GM19238 (cell line): ENCODE measurements around the gene BBLN.

ENCODE experiments used
- DNase-seq: peaks from one replicate; pipeline ENCODE4 v3.0.0; 2011; ENCODE audit warnings: low spot score; ENCODE audit not compliant: insufficient read length

The BBLN gene

DNA sequence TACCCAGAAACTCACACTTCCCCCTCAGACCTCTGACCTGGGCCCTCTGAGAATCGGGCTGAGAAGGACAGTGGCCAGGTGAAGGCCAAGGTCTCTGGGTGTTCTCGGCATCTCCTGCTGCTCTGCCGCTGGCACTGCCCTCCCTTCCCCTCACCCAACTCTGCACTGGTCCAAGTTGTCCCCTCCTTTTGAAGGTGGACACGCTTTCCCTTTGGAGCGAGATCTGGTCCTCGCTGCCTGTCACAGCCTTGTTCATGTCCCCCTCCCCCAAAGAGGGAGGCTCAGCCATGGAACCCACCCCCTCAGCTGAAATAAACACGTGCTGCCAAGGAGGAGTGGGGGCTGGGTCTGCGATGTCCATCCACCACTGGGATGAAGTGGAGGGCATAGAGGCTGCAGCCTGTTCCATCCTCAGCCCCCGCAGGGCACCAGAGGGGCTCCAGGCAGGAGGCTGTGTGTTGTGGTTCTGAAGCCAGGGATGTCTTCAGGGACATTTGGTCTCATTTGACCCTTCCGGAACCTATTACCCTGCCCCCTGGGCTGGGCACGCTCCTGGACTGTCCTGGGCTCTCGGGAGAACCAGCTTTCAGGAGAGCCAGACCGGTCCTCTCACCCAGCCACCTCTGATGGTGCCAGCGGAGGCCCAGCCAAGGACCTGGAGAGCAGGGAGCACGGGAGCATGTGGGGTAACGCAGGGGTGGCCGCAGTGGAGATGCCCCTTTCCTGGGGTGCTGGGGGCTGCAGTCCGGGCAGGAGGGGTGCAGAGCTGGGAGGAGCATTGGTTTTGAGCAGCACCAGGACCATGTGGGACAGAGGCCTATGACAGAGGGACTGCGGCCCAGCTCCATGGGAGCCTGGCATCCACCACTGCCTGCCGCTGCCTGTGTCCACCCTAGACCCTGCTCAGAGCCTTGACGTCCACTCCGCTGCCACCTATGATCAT is 15.6 kb upstream of the BBLN start:
- no peak for DNase-seq

DNA sequence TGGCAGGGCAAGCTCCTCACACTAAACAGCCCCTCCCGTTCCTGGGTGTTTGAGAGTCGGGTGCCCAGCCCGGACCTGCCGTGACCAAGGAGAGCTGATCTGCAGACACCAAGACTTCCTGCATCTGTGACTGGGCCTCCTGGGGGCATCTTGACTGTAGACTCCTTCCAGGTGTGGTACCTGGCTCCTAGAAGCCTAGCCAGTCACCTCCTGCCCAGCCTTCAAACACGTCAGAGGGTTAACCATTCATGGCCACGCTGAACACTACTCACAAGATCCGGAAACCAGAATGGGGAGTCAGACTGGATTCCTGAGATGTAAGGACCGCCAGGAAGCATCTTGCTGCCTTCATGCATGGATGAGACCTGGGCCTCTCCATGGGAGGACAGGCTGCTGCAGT is 14.5 kb upstream of the BBLN start:
- no peak for DNase-seq

DNA sequence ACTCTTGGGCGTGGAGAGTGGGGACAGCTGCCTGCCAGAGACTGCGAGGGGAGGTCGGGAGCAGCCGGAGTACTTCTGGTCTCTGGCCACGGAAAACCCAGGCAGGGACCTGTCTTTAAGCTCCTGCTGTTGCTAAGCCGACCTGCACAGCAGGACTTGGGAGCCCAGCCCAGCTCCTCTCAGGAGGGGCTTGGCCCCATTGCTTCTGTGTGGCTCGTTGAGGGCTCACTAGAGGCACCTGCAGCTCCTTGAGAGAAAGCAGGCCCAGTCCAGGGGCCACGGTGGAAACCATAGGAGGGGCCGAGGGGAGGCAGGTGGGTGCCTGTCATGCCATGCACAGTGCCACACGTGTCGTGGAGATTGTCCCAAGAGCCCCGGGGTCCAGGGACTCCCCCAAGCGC is 14.1 kb upstream of the BBLN start:
- no peak for DNase-seq

DNA sequence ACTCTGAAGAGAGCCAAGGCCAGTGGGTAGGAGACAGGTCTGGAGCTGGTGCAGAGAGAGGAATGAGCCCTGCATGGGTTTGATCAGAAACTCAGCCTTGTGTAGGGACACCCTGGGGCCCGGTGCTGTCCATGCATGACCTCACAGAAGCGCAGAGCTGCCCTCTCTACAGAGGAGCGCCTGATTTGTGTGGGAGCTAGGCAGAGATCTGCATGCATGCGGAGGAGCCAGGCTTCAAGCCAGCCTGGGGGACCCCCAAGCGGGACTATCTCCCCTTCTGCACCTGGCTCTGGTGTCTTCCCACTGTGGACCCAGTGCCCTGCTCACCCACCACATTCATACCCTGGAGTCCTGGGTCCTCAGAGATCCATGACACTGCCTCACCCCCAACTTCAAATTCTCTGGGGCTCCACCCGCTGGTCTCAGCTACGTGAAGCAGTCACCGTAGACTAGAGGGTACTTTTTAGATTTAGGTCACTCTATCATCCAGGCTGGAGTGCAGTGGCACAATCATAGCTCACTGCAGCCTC is 13.4 kb upstream of the BBLN start:
- DNase-seq = no peak

DNA sequence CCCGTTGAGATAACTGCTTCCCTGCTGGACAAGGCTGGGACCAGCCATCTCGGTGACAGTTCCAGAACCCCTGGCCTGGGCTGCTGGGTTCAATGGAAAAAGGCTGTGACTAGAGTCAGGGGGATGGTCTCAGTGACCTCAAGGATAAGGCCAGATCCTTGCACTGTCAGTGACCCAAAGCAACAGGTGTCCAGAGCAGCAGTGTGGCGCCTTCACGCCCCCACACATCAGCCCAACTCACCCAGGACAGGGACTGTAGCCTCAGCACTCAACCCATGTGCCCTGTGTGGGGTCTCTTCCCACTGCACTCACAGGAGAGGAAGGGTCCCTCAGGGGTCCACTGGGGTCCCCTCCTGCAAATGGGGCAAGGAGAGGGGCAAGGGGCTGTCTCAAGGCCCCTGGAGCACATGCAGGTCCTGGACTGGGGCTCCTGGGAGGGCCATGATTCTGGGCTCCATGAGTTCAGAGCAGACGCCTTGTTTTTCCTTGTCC is 11.5 kb upstream of the BBLN start:
- no peak for DNase-seq

DNA sequence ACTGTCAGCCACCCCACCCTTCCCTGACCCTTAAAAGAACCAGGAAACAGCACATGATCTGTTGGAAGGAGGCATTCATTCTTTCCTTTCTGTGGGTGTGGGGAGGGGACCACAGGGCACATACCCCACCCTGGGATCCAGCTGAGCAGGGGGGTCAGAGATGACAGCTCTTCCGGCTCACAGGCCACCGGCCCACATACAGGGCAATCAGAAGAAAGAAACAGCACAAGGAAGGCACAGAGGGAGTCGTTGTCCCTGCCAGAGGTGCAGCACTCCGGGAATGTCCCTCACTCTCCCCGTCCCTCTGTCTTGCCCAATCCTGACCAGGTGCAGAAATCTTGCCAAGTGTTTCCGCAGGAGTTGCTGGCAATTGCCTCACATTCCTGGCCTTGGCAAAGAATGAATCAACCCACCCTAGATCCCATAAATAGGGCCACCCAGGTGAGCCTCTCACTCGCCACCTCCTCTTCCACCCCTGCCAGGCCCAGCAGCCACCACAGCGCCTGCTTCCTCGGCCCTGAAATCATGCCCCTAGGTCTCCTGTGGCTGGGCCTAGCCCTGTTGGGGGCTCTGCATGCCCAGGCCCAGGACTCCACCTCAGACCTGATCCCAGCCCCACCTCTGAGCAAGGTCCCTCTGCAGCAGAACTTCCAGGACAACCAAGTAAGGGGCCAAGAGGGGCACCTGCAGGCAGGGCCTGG is 10.9 kb upstream of the BBLN start, which contains the start of gene LCN2:
TSS of gene LCN2 (plus strand) at position 453 of the 701 bp plus-strand sequence. CDS start at position 526, 73 bp downstream.
- DNase-seq = no peak

DNA sequence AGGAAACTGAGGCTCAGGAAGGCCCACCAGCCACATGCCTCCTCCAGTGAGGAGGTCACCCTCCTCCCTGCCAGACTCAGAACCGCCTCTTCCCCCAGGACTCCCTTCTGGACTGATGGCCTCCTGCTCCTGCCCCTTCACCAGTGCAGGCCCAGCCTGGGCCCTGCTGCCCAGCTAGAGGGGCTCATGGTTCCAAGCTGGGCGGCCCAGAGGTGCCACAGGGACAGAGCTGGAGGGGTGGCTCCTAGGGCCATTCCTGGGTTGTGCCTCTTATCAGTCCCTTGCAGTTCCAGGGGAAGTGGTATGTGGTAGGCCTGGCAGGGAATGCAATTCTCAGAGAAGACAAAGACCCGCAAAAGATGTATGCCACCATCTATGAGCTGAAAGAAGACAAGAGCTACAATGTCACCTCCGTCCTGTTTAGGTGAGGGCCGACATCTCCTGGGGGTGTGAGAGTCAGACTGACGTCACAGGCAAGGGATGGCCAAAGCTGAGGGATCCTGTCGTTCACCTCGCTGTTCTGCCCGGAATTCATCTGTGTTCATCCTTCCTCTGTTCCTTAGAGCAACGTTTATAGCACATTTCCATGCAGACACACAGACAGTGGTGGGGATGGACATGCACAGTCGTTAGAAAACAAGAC is 10.0 kb upstream of the BBLN start:
- DNase-seq = no peak

DNA sequence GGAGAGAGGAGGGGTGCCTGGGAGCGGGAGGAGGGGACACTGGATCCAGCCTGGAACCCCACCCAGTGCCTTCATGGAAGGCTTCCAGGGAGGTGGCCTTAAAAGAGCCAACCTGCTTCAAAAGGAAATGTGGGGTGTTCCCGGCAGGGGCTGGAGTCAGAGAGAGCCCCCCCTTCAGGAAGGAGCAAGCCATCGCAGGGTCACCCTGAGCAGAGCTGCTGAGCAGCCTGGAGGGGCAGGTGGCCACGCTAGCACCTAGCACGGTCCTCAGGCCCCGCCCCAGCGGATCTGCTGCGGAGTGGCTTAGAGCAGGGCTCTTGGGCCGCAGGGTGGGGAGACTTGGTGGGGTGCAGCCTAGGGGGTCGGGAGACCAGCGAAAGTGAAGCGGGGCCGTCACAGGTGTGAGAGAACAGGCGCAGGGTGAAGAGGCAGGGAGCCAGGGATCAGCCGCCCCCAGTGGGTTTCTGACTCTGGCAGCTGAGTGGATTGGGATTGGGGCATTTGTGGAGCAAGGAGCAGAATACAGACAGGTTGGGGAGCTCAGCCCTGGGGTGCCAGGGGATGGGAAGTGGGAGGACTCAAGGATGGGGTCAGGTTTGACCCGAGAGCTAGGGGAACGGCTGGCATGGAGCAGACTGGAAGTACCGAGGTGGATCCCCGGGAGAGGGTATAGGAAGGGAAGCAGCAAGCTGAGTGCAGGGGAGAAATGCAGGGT is 9.3 kb upstream of the BBLN start:
- DNase-seq = no peak

DNA sequence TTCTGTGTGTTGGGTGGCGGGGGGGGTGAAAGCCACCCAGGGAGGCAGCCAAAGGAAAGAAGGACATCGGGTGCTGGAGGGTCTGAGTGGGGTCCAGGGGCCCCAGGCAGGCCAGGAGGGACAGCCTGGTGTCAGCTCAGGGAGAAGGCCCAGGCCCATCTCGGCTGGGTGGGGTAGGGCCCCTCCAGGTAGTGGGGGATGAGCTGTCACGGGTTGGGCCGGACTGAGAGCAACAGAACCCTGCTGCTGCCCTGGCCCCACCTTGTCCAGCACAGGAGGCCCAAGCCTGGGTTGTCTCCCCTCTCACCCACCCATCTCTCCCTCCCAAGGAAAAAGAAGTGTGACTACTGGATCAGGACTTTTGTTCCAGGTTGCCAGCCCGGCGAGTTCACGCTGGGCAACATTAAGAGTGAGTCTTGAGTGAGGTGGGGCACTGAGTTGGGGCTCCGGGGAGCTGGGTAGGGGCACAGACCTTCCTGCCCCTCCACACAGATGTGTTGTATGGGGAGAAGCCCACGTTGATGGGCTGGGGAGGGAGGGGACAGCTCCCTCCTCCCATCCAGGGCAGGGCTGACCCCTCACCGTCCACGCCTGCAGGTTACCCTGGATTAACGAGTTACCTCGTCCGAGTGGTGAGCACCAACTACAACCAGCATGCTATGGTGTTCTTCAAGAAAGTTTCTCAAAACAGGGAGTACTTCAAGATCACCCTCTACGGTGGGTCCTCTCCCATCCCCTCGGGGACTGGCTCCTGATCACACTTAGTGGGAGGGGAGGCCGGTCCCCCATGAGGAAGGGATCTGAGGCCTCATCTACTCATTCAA is 8.5 kb upstream of the BBLN start:
- DNase-seq = no peak

DNA sequence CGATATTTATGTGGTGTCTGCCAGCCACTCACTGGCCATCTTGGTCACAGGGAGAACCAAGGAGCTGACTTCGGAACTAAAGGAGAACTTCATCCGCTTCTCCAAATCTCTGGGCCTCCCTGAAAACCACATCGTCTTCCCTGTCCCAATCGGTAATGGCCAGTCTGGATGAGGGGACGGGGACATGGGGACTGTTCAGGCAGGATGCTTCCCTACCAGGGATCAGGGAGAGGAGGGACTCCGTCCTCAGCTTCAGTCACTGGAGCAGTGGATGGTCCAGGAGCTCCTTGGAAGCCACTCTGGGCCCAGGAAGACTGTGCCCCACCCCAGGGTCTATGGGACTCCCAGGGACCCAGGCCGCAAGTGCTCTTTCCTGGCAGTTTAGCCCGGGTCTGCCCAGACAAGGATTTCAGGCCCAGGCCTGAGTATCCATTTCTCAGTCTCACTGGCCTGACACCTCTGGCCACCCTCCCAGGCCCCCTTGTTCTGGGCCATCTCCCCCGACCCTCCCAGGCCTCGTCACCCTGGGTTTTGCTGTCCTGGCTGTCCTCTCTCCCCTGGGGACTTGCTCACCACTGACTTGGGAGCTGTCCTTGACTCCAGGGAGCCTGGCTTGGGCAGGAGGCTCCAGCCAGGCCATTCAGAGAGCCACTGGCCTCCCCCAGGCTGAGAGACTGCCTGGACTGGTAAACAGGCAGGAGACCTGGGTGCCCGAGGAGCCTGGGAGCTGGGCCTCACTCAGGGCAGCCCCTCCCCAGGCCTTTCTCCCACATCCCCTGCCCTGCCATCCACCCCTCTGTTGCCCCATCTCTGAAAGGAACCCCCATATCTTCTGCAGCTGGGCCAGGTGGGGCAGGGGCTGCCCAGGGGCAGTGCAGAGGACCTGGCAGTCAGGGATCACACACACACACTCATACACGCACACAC is 7.7 kb upstream of the BBLN start:
- DNase-seq = no peak

DNA sequence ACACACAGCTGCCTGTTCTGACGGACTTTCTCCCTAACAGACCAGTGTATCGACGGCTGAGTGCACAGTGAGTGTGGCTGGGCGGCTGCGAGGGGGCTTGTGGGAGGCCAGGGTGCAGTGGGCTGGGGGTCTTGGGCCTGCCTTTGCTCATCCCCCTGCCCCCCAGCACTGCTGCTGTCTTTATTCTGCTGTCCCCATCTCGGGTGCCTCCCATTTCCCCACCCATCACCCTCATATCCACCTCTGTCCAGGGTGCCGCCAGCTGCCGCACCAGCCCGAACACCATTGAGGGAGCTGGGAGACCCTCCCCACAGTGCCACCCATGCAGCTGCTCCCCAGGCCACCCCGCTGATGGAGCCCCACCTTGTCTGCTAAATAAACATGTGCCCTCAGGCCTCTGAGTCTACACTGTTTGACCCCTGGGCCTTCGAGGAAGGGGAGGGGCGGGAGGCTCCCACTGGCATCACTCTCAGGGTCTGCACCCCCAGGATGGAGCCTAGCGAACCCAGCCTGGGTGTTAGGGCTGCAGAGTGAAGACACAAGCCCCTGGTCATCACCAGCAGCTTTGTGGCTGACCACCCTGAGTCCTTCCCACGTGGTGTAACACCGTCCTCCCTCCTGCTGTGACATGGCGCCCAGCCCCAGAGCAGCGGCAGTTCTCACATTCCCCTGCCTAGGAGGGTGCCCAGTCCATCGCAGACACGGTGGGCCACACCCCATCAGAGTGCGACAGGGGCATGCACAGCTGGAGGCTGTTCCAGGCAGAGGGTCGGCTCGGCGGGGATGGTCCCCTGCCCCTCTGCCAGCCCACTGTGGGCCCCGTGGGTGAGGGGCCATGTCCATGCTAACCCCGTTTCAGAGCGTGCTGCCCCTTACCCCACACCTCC is 6.8 kb upstream of the BBLN start:
- DNase-seq = no peak

DNA sequence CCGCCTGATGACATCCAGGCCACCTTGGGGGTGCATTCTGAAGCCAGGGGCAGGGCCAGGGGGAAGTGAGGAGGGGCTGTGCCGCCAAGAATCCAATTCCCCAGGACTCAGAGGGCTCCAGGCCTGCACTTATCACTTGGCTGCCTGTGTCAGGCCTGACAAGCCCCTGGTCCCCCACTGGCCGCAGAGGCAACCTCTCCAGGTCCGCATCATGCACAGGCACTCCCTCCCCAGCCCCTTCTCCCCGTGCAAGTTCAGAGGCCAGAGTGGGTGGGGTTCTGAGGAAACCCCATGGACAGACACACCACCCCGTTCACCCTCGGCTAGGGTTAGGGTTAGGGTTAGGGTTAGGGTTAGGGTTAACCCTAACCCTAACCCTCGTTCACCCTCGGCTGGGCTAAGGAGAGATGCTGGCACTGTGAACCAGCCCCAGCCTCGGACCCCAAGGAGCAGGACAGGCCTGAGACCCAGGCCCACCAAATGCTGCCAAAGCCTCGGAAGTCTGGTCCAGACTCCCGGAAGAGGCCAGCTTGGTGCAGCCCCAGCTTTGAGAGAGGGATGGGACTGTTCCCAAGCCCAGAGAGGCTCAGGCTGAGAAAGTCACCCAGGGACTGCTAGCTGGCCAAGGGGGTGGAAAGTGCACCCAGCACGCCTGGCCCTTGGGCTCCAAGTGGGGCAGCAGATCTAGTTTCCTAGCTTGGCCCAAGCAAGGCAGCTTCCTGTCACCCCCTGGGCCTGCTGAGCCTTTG is 5.9 kb upstream of the BBLN start:
- no peak for DNase-seq

DNA sequence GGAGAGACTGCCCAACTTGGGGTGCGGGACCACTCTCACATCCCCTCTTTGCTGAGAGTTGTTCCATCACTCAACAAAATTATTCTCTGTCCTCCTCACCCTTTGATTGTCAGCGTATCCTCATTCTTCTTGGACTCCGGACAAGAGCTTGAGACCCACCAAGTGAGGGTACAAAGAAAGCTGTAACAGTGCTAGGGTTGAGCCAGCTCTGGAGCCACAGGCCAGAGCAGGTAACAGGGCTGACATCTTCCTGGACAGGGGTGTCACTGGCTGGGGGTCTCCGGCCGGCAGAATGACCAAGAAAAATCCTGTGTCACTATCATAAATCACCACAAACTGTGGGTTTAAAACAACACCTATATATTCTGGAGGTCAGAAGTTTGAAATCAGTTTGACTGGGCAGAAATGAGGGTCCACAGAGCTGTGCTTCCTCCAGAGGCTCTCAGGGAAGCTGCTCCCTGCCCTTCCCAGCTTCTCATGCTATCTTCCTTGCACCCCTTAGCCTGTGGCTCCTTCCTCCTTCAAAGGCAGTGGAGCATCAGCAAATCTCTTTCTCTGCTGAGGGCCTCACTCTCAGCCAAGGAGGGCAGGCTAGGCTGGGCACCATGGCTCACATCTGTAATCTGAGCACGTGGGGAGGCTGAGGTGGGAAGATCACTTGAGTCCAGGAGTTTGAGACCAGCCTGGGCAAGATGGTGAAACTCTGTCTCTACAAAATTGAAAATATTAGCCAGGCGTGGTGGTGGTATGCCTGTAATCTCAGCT is 4.1 kb upstream of the BBLN start:
- no peak for DNase-seq

DNA sequence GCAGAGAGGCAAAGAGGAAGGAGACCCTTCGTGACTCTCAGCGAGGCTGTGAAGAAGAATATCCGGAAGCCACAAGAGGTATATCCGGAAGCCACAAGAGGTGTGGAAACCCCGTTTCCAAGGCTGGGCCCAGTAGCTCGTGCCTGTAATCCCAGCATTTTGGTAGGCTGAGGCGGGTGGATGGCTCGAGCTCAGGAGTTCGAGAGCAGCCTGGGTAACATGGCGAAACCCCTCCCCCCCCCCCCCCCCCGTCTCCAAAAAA is 612 bp upstream of the BBLN start:
- DNase-seq = peak; percentile 56

DNA sequence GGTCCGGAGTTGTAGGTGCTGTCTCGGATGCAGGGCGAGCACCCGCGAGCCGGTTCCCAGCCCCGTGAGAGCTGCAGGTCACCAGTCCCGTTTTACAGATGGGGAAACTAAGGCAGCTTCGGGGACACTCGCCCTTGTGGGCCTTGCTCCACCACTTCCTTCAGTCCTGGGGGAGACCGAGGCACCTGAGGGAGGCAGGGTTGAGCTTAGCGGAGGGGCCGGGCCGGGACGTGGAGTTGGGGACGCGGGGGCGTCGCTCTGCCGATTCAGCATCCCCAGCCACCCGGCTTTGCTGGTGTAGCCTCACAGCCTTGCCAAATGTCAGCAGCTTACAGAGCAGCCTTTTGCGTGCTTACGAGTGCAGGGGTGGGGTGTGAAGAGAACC is 530 bp downstream of the BBLN start:
- DNase-seq = peak; percentile 37

DNA sequence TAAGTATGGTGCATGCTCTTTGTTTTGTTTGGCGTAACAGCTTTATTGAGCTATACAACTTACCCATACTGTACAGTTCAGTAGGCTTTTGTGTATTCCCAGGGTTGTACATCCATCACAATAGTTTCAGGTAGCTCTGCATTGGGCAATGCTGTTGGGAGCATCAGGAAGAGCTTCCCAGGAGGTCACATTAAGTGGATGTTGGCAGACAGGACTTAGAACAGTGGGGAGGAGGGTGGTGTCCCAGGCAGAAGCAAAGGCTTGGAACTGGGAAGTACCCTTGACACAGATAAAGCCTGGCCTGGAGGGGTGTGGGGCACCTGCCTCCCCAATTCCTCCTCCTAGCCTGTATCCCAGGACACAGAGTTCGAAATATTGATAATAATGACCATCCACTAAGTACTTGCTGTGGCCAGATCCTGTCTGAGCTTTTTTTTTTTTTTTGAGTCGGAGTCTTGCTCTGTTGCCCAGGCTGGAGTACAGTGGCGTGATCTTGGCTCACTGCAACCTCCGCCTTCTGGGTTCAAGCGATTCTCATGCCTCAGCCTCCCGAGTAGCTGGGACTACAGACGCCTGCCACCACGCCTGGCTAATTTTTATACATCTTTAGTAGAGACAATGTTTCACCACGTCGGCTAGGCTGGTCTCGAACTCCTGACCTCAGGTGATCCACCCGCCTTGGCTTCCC is 1.3 kb downstream of the BBLN start:
- no peak for DNase-seq
